Neural cell (in vitro differentiated cells): Measurements from ENCODE around the gene SPR.

Experiments used
- RAD21 ChIP-seq: fragments of 450-650 bp; conservative IDR thresholded peaks from 2 replicates; pipeline ENCODE4 v1.6.1; 2014; ENCODE audit warnings: antibody characterized with exemption, mild to moderate bottlenecking, moderate library complexity
- SMC3 ChIP-seq: fragments of 450-650 bp; conservative IDR thresholded peaks from 2 replicates; pipeline ENCODE4 v1.6.1; 2014; ENCODE audit warnings: antibody characterized with exemption, mild to moderate bottlenecking, moderate library complexity; ENCODE audit not compliant: poor library complexity
- TAF1 ChIP-seq: IDR thresholded peaks from 2 replicates; pipeline ENCODE4 v1.6.1; 2012; ENCODE audit warnings: low read depth
- TF ChIP-seq, protein P1 (sequence below): fragments of 450-650 bp; IDR thresholded peaks from 2 replicates; pipeline ENCODE4 v1.5.1; 2014; ENCODE audit warnings: antibody characterized with exemption, mild to moderate bottlenecking, moderate library complexity; ENCODE audit not compliant: poor library complexity, severe bottlenecking

GRCh38 chr2:72925328-72925943 lies 38.2 kb downstream of the SPR start:
- TF ChIP-seq, protein P1, sequence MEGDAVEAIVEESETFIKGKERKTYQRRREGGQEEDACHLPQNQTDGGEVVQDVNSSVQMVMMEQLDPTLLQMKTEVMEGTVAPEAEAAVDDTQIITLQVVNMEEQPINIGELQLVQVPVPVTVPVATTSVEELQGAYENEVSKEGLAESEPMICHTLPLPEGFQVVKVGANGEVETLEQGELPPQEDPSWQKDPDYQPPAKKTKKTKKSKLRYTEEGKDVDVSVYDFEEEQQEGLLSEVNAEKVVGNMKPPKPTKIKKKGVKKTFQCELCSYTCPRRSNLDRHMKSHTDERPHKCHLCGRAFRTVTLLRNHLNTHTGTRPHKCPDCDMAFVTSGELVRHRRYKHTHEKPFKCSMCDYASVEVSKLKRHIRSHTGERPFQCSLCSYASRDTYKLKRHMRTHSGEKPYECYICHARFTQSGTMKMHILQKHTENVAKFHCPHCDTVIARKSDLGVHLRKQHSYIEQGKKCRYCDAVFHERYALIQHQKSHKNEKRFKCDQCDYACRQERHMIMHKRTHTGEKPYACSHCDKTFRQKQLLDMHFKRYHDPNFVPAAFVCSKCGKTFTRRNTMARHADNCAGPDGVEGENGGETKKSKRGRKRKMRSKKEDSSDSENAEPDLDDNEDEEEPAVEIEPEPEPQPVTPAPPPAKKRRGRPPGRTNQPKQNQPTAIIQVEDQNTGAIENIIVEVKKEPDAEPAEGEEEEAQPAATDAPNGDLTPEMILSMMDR = no peak
- no peak for TF ChIP-seq RAD21
- no peak for TF ChIP-seq SMC3
- TF ChIP-seq TAF1 = no peak
